Astrocyte (in vitro differentiated cells and primary cell): ENCODE measurements around the gene LRRC36. TPM values are rescaled to one million over a fixed set of nuclear protein-coding genes. Genes with fewer than 3 reads are reported as not detected.

Experiments used
- DNase-seq: peaks from one replicate; pipeline ENCODE4 v3.0.0-alpha.2; 2010; ENCODE audit warnings: low read depth
- FAIRE-seq: peaks from 2 replicates; lab custom pipeline; 2011; peaks lifted over from hg19 to GRCh38; lab: Jason Lieb, UNC
- H2AFZ ChIP-seq: 2 replicates; pipeline ENCODE4 v1.6.0; 2012; ENCODE audit warnings: low read depth, low read length, inconsistent platforms
- H3K27ac ChIP-seq: 2 replicates; pipeline ENCODE4 v1.5.1; 2011; ENCODE audit warnings: low read depth, low read length, inconsistent platforms
- H3K27me3 ChIP-seq: 2 replicates; pipeline ENCODE4 v1.6.0; 2011; ENCODE audit warnings: low read length, inconsistent platforms; ENCODE audit not compliant: insufficient read depth
- H3K36me3 ChIP-seq: 2 replicates; pipeline ENCODE4 v1.5.1; 2011; ENCODE audit warnings: low read length, inconsistent platforms; ENCODE audit not compliant: insufficient read depth
- H3K4me1 ChIP-seq: 2 replicates; pipeline ENCODE4 v1.5.1; 2011; ENCODE audit warnings: low read length, inconsistent platforms; ENCODE audit not compliant: insufficient read depth
- H3K4me2 ChIP-seq: 2 replicates; pipeline ENCODE4 v1.6.0; 2012; ENCODE audit warnings: low read length, inconsistent platforms
- H3K4me3 ChIP-seq: 2 replicates; pipeline ENCODE4 v1.5.1; 2011; ENCODE audit warnings: low read depth, mild to moderate bottlenecking, low read length, inconsistent platforms; ENCODE audit not compliant: insufficient read depth
- H3K79me2 ChIP-seq: 2 replicates; pipeline ENCODE4 v1.6.0; 2012; ENCODE audit warnings: mild to moderate bottlenecking, low read length, inconsistent platforms; ENCODE audit not compliant: insufficient read depth
- H3K9ac ChIP-seq: 2 replicates; pipeline ENCODE4 v1.6.0; 2012; ENCODE audit warnings: mild to moderate bottlenecking, low read length, inconsistent platforms
- H3K9me3 ChIP-seq: 2 replicates; pipeline ENCODE4 v1.5.1; 2012; ENCODE audit warnings: low read depth, mild to moderate bottlenecking, low read length, inconsistent platforms; ENCODE audit not compliant: insufficient read depth
- H4K20me1 ChIP-seq: 2 replicates; pipeline ENCODE4 v1.6.0; 2012; ENCODE audit warnings: low read length, inconsistent platforms; ENCODE audit not compliant: insufficient read depth
- H3K27ac Mint-ChIP-seq: one replicate; pipeline ENCODE4 v1.8.0; 2021; ENCODE audit warnings: mild to moderate bottlenecking, mixed read lengths; ENCODE audit not compliant: unreplicated experiment
- H3K27me3 Mint-ChIP-seq: one replicate; pipeline ENCODE4 v1.8.0; 2021; ENCODE audit warnings: low read depth, mixed read lengths; ENCODE audit not compliant: unreplicated experiment
- H3K36me3 Mint-ChIP-seq: one replicate; pipeline ENCODE4 v1.8.0; 2021; ENCODE audit warnings: low read depth, mixed read lengths; ENCODE audit not compliant: unreplicated experiment
- H3K4me1 Mint-ChIP-seq: one replicate; pipeline ENCODE4 v1.8.0; 2021; ENCODE audit warnings: low read depth, mixed read lengths; ENCODE audit not compliant: unreplicated experiment
- H3K4me3 Mint-ChIP-seq: one replicate; pipeline ENCODE4 v1.8.0; 2021; ENCODE audit warnings: mild to moderate bottlenecking, moderate library complexity, mixed read lengths; ENCODE audit not compliant: unreplicated experiment
- H3K9me3 Mint-ChIP-seq: one replicate; pipeline ENCODE4 v1.8.0; 2021; ENCODE audit warnings: mild to moderate bottlenecking, mixed read lengths; ENCODE audit not compliant: unreplicated experiment
- EZH2 ChIP-seq: IDR thresholded peaks from 2 replicates; pipeline ENCODE4 v1.6.1; 2012; ENCODE audit warnings: mild to moderate bottlenecking, low read length, inconsistent platforms; ENCODE audit not compliant: insufficient read depth
- total RNA-seq: library from RNA; stranded (reverse); gene quantifications from 2 replicates; pipeline ENCODE4 v1.2.1, GENCODE V29; 2021
- TF ChIP-seq, protein P1 (sequence below): IDR thresholded peaks from 2 replicates; pipeline ENCODE4 v1.5.1; 2011; ENCODE audit warnings: low read depth, mild to moderate bottlenecking, inconsistent platforms, low read length, moderate library complexity; ENCODE audit not compliant: insufficient read depth

The LRRC36 gene
- total RNA-seq, 1 donor from 2014 or later = not detected

DNA sequence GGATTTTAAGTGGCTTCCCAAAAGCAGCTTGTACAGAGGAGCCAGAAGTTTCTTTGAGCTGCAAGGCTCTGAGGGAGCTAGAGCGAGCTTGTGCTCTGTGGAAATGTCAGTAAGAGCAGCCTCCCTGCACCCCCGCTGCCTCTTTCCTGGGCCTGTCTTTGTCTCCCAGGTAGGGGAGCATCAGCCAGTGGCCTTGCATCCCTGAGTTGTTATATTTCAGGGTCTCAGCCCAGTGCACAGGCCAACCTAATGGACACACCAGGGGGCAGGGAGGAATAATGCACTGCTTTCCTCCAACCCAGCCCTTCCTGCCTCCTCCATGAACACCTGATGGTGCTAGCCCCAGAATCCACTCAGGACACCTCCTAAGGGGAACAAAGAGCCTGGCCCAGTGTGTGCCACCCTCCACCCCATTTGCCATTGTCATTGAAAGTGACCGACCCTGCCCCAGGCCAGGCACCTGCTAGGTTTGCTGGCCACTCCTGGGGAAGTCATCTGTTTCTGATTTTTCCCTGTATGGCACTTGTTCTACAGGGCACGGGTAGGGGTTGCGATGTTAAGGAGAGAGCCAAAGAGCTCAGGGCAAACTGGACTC is 60.3 kb downstream of the LRRC36 start:
- no peak overlapping the region for H3K27ac Mint-ChIP-seq
- no peak overlapping the region for H3K4me2 ChIP-seq

DNA sequence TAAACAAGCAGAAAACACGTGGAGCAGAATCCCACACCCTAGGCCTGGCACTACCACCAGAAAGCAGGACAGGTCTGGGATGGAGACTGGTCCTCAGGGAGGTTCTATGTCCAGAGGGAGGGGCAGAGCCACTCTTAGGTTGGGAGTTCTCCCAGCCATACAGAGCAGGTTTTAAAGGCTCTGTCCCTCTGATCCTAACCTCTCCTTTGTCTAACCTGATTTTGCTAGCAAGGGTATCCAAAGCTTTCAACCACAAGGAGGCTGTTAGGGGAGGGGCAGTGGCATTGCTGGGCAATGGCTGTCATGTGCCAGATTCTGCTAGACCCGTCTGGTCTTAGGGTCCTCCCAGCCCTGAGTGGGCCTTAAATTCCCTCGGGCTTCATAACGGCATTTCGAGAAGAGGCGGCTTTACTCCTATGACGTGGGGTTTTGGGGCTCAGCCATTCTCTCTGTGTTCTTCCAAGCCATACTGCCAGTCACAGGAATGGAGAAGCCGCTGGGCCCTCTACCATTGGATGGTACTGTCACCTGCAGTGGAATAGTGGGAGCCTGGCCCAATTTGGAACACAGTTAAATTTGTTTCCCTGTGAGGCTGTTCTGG is 61.0 kb downstream of the LRRC36 start:
- Histone ChIP-seq H3K27ac (no peak overlapping the region), H3K36me3 (no peaks in the 10 kb centered on the region), H3K27me3 (peaks cover 7% of the 10 kb centered on the region), H3K79me2 (no peaks in the 10 kb centered on the region), H3K9ac (no peak overlapping the region), H3K4me1 (no peaks in the 10 kb centered on the region), H2AFZ (no peak overlapping the region), H4K20me1 (no peaks in the 10 kb centered on the region), H3K4me3 (no peak overlapping the region), H3K4me2 (no peak overlapping the region), H3K9me3 (no peaks in the 10 kb centered on the region)
- Mint-ChIP-seq H3K4me3 (no peak overlapping the region), H3K4me1 (no peaks in the 10 kb centered on the region), H3K27ac (no peak overlapping the region), H3K27me3 (peaks cover 71% of the 10 kb centered on the region), H3K36me3 (peaks cover 2% of the 10 kb centered on the region), H3K9me3 (peaks cover 2% of the 10 kb centered on the region)
- FAIRE-seq (no peak), DNase-seq (no peak)
- TF ChIP-seq, protein P1, sequence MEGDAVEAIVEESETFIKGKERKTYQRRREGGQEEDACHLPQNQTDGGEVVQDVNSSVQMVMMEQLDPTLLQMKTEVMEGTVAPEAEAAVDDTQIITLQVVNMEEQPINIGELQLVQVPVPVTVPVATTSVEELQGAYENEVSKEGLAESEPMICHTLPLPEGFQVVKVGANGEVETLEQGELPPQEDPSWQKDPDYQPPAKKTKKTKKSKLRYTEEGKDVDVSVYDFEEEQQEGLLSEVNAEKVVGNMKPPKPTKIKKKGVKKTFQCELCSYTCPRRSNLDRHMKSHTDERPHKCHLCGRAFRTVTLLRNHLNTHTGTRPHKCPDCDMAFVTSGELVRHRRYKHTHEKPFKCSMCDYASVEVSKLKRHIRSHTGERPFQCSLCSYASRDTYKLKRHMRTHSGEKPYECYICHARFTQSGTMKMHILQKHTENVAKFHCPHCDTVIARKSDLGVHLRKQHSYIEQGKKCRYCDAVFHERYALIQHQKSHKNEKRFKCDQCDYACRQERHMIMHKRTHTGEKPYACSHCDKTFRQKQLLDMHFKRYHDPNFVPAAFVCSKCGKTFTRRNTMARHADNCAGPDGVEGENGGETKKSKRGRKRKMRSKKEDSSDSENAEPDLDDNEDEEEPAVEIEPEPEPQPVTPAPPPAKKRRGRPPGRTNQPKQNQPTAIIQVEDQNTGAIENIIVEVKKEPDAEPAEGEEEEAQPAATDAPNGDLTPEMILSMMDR = no peak
- TF ChIP-seq EZH2 = no peak

More for the DNA sequence above, 60.3 kb downstream of the LRRC36 start:
- FAIRE-seq (no peak), DNase-seq (no peak)
- Mint-ChIP-seq H3K9me3 (no peaks in the 10 kb centered on the region), H3K27me3 (peaks cover 70% of the 10 kb centered on the region), H3K36me3 (no peaks in the 10 kb centered on the region), H3K4me3 (no peak overlapping the region), H3K4me1 (no peaks in the 10 kb centered on the region)
- Histone ChIP-seq H4K20me1 (no peaks in the 10 kb centered on the region), H3K79me2 (no peaks in the 10 kb centered on the region), H3K27ac (no peak overlapping the region), H2AFZ (no peak overlapping the region), H3K9me3 (no peaks in the 10 kb centered on the region), H3K27me3 (peaks cover 7% of the 10 kb centered on the region), H3K9ac (no peak overlapping the region), H3K4me1 (no peaks in the 10 kb centered on the region), H3K4me3 (no peak overlapping the region), H3K36me3 (no peaks in the 10 kb centered on the region)
- TF ChIP-seq, protein P1 = no peak
- no peak for TF ChIP-seq EZH2

DNA sequence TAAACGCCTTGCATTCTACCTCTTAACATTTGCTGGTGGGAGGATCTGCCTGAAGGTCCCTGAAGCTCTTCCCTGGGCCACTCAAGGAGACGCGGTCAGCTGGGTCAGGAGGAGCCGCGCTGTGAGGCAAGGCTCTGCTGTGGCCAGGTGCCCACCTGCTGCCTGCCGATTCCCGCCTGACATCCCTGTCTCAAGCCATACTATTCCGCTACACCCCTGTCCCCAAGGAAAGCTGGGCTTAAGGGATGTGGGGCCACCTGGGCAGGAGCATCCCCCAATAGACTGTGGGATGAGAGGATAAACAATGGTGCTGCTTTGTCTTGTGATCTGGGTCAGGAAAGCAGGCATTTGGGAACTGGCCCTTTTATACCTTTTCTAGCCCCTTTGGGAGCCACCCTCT is 61.6 kb downstream of the LRRC36 start:
- Histone ChIP-seq H3K9me3 (no peaks in the 10 kb centered on the region), H3K79me2 (no peaks in the 10 kb centered on the region), H3K27me3 (peaks cover 7% of the 10 kb centered on the region), H2AFZ (no peak overlapping the region), H3K27ac (no peak overlapping the region), H3K36me3 (no peaks in the 10 kb centered on the region), H3K9ac (no peak overlapping the region), H4K20me1 (no peaks in the 10 kb centered on the region), H3K4me3 (no peak overlapping the region), H3K4me2 (no peak overlapping the region), H3K4me1 (peaks cover 6% of the 10 kb centered on the region)
- no peak for DNase-seq
- Mint-ChIP-seq H3K36me3 (peaks cover 2% of the 10 kb centered on the region), H3K27ac (no peak overlapping the region), H3K9me3 (peaks cover 2% of the 10 kb centered on the region), H3K4me3 (no peak overlapping the region), H3K27me3 (peaks cover 74% of the 10 kb centered on the region), H3K4me1 (no peaks in the 10 kb centered on the region)
- TF ChIP-seq, protein P1 = no peak
- no peak for TF ChIP-seq EZH2
- FAIRE-seq = no peak
